GM23338 (cell line): ENCODE measurements around the gene C12orf42. TPM values are rescaled to one million over a fixed set of nuclear protein-coding genes. Genes with fewer than 3 reads are reported as not detected.

Source experiments
- ATAC-seq: fragments of 200-7000 bp; cut with Tn5 transposase; 3 replicates; pipeline ENCODE4 v1.9.1; 2020
- DNase-seq: peaks from one replicate; pipeline ENCODE4 v3.0.0-alpha.2; 2015; ENCODE audit warnings: low spot score
- H2AFZ ChIP-seq: fragments of 200-600 bp; sonication (generic); 2 replicates; pipeline ENCODE4 v1.8.0; 2016; ENCODE audit warnings: antibody characterized with exemption, mild to moderate bottlenecking, moderate library complexity
- H3F3A ChIP-seq: fragments of 200-600 bp; sonication (generic); replicated peaks from 2 replicates; pipeline ENCODE4 v1.8.0; 2017; ENCODE audit warnings: antibody characterized with exemption, mixed run types, low read depth
- H3K27ac ChIP-seq: fragments of 200-600 bp; sonication (generic); 2 replicates; pipeline ENCODE4 v1.6.1; 2016; ENCODE audit warnings: low read depth
- H3K27me3 ChIP-seq: fragments of 200-600 bp; sonication (generic); 2 replicates; pipeline ENCODE4 v1.8.0; 2016; ENCODE audit warnings: mild to moderate bottlenecking, mixed run types, moderate library complexity; ENCODE audit not compliant: insufficient read depth
- H3K36me3 ChIP-seq: fragments of 200-600 bp; sonication (generic); 2 replicates; pipeline ENCODE4 v1.8.0; 2016; ENCODE audit warnings: mild to moderate bottlenecking; ENCODE audit not compliant: insufficient read depth
- H3K4me1 ChIP-seq: fragments of 200-600 bp; sonication (generic); 2 replicates; pipeline ENCODE4 v1.8.0; 2016; ENCODE audit warnings: mild to moderate bottlenecking, moderate library complexity; ENCODE audit not compliant: insufficient read depth
- H3K4me2 ChIP-seq: fragments of 200-600 bp; sonication (generic); 2 replicates; pipeline ENCODE4 v1.7.1; 2017; ENCODE audit warnings: mixed run types
- H3K4me3 ChIP-seq: fragments of 200-600 bp; sonication (generic); 2 replicates; pipeline ENCODE4 v1.6.1; 2016; ENCODE audit warnings: mixed run types
- H3K79me2 ChIP-seq: fragments of 200-600 bp; sonication (generic); replicated peaks from 2 replicates; pipeline ENCODE4 v1.8.0; 2017; ENCODE audit warnings: mild to moderate bottlenecking; ENCODE audit not compliant: insufficient read depth
- H3K9me2 ChIP-seq: fragments of 200-600 bp; sonication (generic); 2 replicates; pipeline ENCODE4 v1.8.0; 2017; ENCODE audit not compliant: insufficient read depth
- H4K20me1 ChIP-seq: fragments of 200-600 bp; sonication (generic); replicated peaks from 2 replicates; pipeline ENCODE4 v1.8.0; 2017; ENCODE audit warnings: mild to moderate bottlenecking; ENCODE audit not compliant: insufficient read depth
- H3K27ac Mint-ChIP-seq: 2 replicates; pipeline ENCODE4 v1.8.0; 2020; ENCODE audit warnings: inconsistent platforms, mild to moderate bottlenecking, moderate library complexity, mixed read lengths
- H3K27me3 Mint-ChIP-seq: 3 replicates; pipeline ENCODE4 v1.8.0; 2022; ENCODE audit warnings: low read depth, mild to moderate bottlenecking, moderate library complexity, mixed read lengths, inconsistent platforms; ENCODE audit not compliant: insufficient read depth, poor library complexity
- H3K36me3 Mint-ChIP-seq: 3 replicates; pipeline ENCODE4 v1.8.0; 2021; ENCODE audit warnings: low read depth, mild to moderate bottlenecking, inconsistent platforms, moderate library complexity, mixed read lengths
- H3K4me1 Mint-ChIP-seq: 3 replicates; pipeline ENCODE4 v1.8.0; 2020; ENCODE audit warnings: mild to moderate bottlenecking, inconsistent platforms, mixed read lengths
- H3K4me3 Mint-ChIP-seq: 3 replicates; pipeline ENCODE4 v1.8.0; 2021; ENCODE audit warnings: moderate library complexity, mild to moderate bottlenecking, inconsistent platforms, mixed read lengths
- H3K9me3 Mint-ChIP-seq: 3 replicates; pipeline ENCODE4 v1.8.0; 2020; ENCODE audit warnings: moderate library complexity, mild to moderate bottlenecking, inconsistent platforms, mixed read lengths
- CREB1 ChIP-seq: fragments of 250-450 bp; sonication (Bioruptor Pico); IDR thresholded peaks from 2 replicates; pipeline ENCODE4 v1.5.0; 2020; ENCODE audit warnings: low read depth, mild to moderate bottlenecking, moderate library complexity
- CTCF ChIP-seq, 2 experiments: fragments of 200-600 bp in 1 of 2; sonication (generic) in 1 of 2; conservative IDR thresholded peaks; 2 replicates each; pipeline versions ENCODE4 v1.5.1 to v1.6.1; 2016 to 2017; ENCODE audit warnings: antibody characterized with exemption in 2 of 2, low read depth in 2 of 2, mild to moderate bottlenecking in 2 of 2, moderate library complexity in 1 of 2
- ETS1 ChIP-seq: IDR thresholded peaks from 2 replicates; pipeline ENCODE4 v1.6.1; 2016; ENCODE audit warnings: antibody characterized with exemption
- EZH2 ChIP-seq: fragments of 200-600 bp; sonication (generic); IDR thresholded peaks from one replicate; pipeline ENCODE4 v1.8.0; 2017; ENCODE audit warnings: antibody characterized with exemption, mild to moderate bottlenecking, low read depth; ENCODE audit not compliant: unreplicated experiment
- EZH2phosphoT487 ChIP-seq: fragments of 200-600 bp; sonication (generic); IDR thresholded peaks from one replicate; pipeline ENCODE4 v1.8.1; 2018; ENCODE audit warnings: antibody characterized with exemption; ENCODE audit not compliant: unreplicated experiment
- JUNB ChIP-seq: IDR thresholded peaks from one replicate; pipeline ENCODE4 v1.6.1; 2016; ENCODE audit warnings: antibody characterized with exemption; ENCODE audit not compliant: unreplicated experiment
- NANOG ChIP-seq: IDR thresholded peaks from 2 replicates; pipeline ENCODE4 v1.6.1; 2016; ENCODE audit warnings: antibody characterized with exemption, borderline replicate concordance
- POLR2AphosphoS5 ChIP-seq: IDR thresholded peaks from 2 replicates; pipeline ENCODE4 v1.6.1; 2016; ENCODE audit warnings: antibody characterized with exemption, low read depth
- REST ChIP-seq: IDR thresholded peaks from one replicate; pipeline ENCODE4 v1.6.1; 2018; ENCODE audit warnings: antibody characterized with exemption; ENCODE audit not compliant: unreplicated experiment
- STAT1 ChIP-seq: IDR thresholded peaks from one replicate; pipeline ENCODE4 v1.6.1; 2016; ENCODE audit warnings: antibody characterized with exemption; ENCODE audit not compliant: unreplicated experiment
- ZNF114 ChIP-seq: fragments of 250-450 bp; sonication (Bioruptor Pico); IDR thresholded peaks from 2 replicates; pipeline ENCODE4 v1.5.0; 2020; ENCODE audit warnings: mild to moderate bottlenecking, moderate library complexity
- ZNF331 ChIP-seq: fragments of 250-450 bp; sonication (Bioruptor Pico); IDR thresholded peaks from 2 replicates; pipeline ENCODE4 v1.5.0; 2020; ENCODE audit warnings: low read depth, mild to moderate bottlenecking, moderate library complexity
- ZNF462 ChIP-seq: fragments of 250-450 bp; sonication (Bioruptor Pico); IDR thresholded peaks from 2 replicates; pipeline ENCODE4 v1.5.0; 2020; ENCODE audit warnings: mild to moderate bottlenecking, moderate library complexity
- polyA plus RNA-seq: library from polyadenylated mRNA; unstranded; fragments of >200 nt; fragmentation: Nextera tagmentation; extraction: Ambion mirVana; gene quantifications from 2 replicates; pipeline ENCODE4 v1.2.1, GENCODE V29; 2016
- total RNA-seq: library from RNA; depleted of rRNA; stranded (reverse); fragments of >200 nt; shearing (Covaris generic); gene quantifications from 2 replicates; pipeline ENCODE4 v1.2.3, GENCODE V29; 2014

Gene C12orf42
- total and polyA plus RNA-seq, 2 experiments from 2014 or later, result 0.45 TPM; not detected in 1

DNA sequence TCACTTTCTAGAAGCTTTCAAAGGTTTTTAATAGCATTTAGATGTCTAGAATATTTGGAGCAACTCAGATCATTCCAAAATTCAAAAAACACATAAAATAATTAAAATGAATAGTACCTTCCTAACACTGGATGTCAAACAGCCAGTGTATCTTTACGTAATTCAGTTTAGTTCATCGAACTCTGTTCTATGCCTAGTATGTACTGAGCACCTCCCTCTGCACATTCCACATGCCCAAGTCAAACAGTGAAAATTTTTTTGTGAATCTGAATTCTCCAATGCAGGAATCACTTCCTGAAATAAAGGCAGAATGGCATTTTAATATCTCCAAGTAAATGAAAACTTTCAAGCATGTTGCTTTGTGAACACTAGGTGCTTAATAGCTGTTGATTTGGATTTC is 192.3 kb downstream of the C12orf42 start:
- Mint-ChIP-seq H3K9me3 (no peaks in the 10 kb centered on the region), H3K4me3 (no peak overlapping the region), H3K36me3 (no peaks in the 10 kb centered on the region), H3K27ac (no peak overlapping the region), H3K4me1 (peaks cover 9% of the 10 kb centered on the region), H3K27me3 (no peaks in the 10 kb centered on the region)
- Histone ChIP-seq H3K27ac (no peak overlapping the region), H2AFZ (no peak overlapping the region), H4K20me1 (no peaks in the 10 kb centered on the region), H3F3A (no peaks in the 10 kb centered on the region), H3K79me2 (no peaks in the 10 kb centered on the region), H3K36me3 (no peaks in the 10 kb centered on the region), H3K27me3 (no peaks in the 10 kb centered on the region), H3K4me3 (no peak overlapping the region), H3K4me2 (no peak overlapping the region), H3K4me1 (peaks cover 9% of the 10 kb centered on the region; the same call in 1 of the 2 replicates), H3K9me2 (no peaks in the 10 kb centered on the region)
- no peak for TF ChIP-seq STAT1
- TF ChIP-seq REST, result no peak
- TF ChIP-seq ZNF331 (CRISPR knock-in tag), result no peak
- TF ChIP-seq JUNB, result no peak
- no peak for TF ChIP-seq ZNF114
- no peak for TF ChIP-seq EZH2phosphoT487
- TF ChIP-seq ETS1, result no peak
- no peak for TF ChIP-seq CREB1
- no peak for TF ChIP-seq ZNF462
- no peak for TF ChIP-seq CTCF (conservative IDR thresholded peaks at IDR 0.05; ENCODE audit: low read depth in 2 of 2)
- no peak for TF ChIP-seq POLR2AphosphoS5
- no peak for TF ChIP-seq EZH2
- TF ChIP-seq NANOG, result no peak
- ATAC-seq, result no peak
- no peak for DNase-seq
